HG02798 (cell line): ENCODE measurements around the gene ZNF311.
"Not testable (repeated sequence)": the region's sequence is repeated elsewhere in the genome, so short reads cannot be mapped to it uniquely, and the experiment has no call there.

ENCODE experiments used
- ATAC-seq: cut with Tn5 transposase; IDR thresholded peaks from one replicate; pipeline ENCODE4 v1.9.1; 2021; ENCODE audit warnings: mild to moderate bottlenecking; ENCODE audit not compliant: unreplicated experiment, poor library complexity

ZNF311 gene

GRCh38 chr6:28956331-28956730 lies 48.8 kb downstream of the ZNF311 start:
- ATAC-seq, result no peak

GRCh38 chr6:28953585-28954258 lies 51.4 kb downstream of the ZNF311 start:
- no peak for ATAC-seq

DNA sequence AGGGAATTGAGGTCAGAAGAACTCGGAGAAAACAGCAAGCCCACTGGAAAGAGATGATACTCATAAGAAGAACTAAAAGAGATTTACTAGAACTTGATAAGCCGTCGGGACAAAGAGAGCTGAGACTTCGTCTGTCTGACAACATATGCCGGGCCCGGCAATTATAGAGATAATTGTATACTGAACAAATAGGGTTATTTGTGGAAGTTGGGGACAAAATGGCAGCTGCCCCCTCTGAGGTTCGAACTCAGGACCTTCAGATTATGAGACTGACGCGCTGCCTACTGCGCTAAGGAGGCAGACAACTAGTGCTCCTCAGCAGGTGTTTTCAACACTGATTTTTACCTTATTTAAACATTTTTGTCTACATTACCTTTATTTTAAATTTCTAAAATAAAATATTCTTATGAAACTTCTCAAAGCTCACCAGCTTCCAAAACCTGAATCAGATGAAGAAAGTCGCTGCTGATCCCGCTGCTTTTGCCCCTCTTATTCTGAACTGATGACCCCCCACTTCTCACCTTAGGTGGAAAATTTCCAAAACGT lies 52.0 kb downstream of the ZNF311 start:
- ATAC-seq, result peak; percentile 82

GRCh38 chr6:28949656-28950195 lies 55.4 kb downstream of the ZNF311 start:
- not testable (repeated sequence) for ATAC-seq

GRCh38 chr6:28948782-28949486 lies 56.2 kb downstream of the ZNF311 start:
- no peak for ATAC-seq

DNA sequence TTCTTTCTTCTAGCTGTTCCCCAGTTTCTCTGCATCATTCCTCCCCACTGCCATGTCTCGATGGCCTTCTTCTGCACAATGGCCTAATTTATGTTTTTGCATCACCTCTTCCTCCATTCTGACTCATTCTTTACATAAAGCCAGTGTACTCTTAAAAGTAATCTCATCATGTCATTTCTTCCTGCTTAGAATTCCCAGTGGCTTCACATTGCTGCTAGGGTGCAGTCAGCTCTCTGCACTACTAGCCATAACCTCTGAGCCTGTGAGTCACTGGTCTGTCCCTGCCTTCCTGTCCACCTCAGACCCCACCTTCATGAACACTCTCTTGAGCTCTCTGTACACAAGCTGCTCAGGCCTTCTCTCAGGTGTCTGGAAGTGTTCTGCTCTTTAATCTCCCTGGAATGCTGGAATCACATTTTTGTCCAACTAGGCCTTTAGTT lies 57.3 kb downstream of the ZNF311 start:
- ATAC-seq, result no peak

- no peak for ATAC-seq
Measured at GRCh38 chr6:28947067-28947765, 57.9 kb downstream of the ZNF311 start.

DNA sequence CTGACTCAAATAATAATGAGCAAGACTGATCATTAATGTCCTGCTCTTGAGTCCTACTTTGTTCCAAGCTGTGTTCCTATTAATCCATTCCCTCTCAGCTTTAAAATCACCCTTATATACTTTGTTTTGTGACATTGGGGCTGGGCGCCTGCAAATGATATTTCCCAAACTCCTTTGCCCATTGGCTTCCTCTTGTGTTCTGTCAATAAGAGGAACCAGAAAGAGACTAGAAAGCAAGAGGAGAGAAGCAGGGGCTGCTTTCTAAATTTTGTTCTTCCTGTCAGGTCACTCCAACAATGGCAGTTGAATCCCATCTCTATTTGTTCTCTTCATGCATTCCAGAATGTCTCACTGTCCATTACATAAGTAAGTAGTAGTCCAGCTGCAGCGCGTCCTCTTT lies 59.8 kb downstream of the ZNF311 start:
- ATAC-seq, result no peak
